ENCODE data around the gene TAGAP. TPM values are rescaled to one million over a fixed set of nuclear protein-coding genes. Genes with fewer than 3 reads are reported as not detected.

Gene TAGAP
- total and polyA plus RNA-seq, 2 of the 8 experiments (the other 6 are each of a cell fraction or from before 2014, with no cell fraction given), result not detected

GRCh38 chr6:159014406-159014805, 30.4 kb downstream of the TAGAP start:
- ChIA-PET POLR2A (ENCODE audit: partially characterized antibody) (interaction anchor here (1.3 kb wide), 1 partner anchor 15 kb away, joined by 5 read pairs; the partner anchor contains the start of gene RSPH3), CTCF (ENCODE audit: partially characterized antibody) (interaction anchor here (1.3 to 3.8 kb wide), 5 partner anchors 14 to 120 kb away, joined by 4 to 15 read pairs (median 4); partner anchors contain the start of gene RSPH3)
- no peak overlapping the region for H3K27ac ChIP-seq (ENCODE audit: low read depth, low read length)
- no peaks in the 10 kb centered on the region for H4K20me1 ChIP-seq (replicated peaks in 1 of 2; ENCODE audit: control insufficient read depth in 1 of 2, insufficient read depth in 2 of 2, low read length in 2 of 2)
- H3K27me3 ChIP-seq (replicated peaks in 1 of 4; ENCODE audit: control insufficient read depth in 3 of 4, extremely low read depth in 1 of 4, insufficient read depth in 3 of 4, low read length in 3 of 4), result peaks cover 0 to 1% (median 0%) of the 10 kb centered on the region in 4 experiments; a peak in 1 of 7 replicates
- H3K4me2 ChIP-seq (ENCODE audit: insufficient read depth in 1 of 2, low read depth in 2 of 2, low read length in 2 of 2), result no peak overlapping the region
- no peak overlapping the region for H4K91ac ChIP-seq (replicated peaks; ENCODE audit: insufficient read length, low read length)
- H3K9me3 ChIP-seq (ENCODE audit: insufficient read depth in 2 of 2, low read depth in 1 of 2, low read length in 1 of 2), result peaks cover 0 to 4% of the 10 kb centered on the region in 2 experiments; a peak in 1 of 4 replicates
- no peak overlapping the region for H2BK20ac ChIP-seq (ENCODE audit: low read length)
- no peaks in the 10 kb centered on the region for H3K79me1 ChIP-seq (ENCODE audit: low read depth, low read length)
- no peak overlapping the region for H4K5ac ChIP-seq (ENCODE audit: insufficient read length, low read depth, low read length)
- no peak overlapping the region for H3K18ac ChIP-seq (ENCODE audit: extremely low read depth, low read length)
- no peak overlapping the region for H3K23ac ChIP-seq (ENCODE audit: insufficient read length)
- no peak overlapping the region for H2AFZ ChIP-seq (ENCODE audit: low read length)
- no peak overlapping the region for H2BK5ac ChIP-seq (ENCODE audit: low read depth, low read length)
- H4K8ac ChIP-seq (ENCODE audit: extremely low read depth, insufficient read depth, low read length), result no peak overlapping the region
- H3K79me2 ChIP-seq (ENCODE audit: control insufficient read depth in 1 of 2, insufficient read depth in 2 of 2, low read length in 2 of 2), result no peaks in the 10 kb centered on the region
- no peak overlapping the region for H3K56ac ChIP-seq (replicated peaks; ENCODE audit: insufficient read length, low read depth, low read length)
- no peaks in the 10 kb centered on the region for H3K4me1 ChIP-seq (replicated peaks in 1 of 4; ENCODE audit: control insufficient read depth in 3 of 4, insufficient read depth in 4 of 4, low read length in 3 of 4)
- no peaks in the 10 kb centered on the region; the same call in 1 of the 2 replicates for H3K23me2 ChIP-seq (ENCODE audit: low read depth, low read length)
- H3K14ac ChIP-seq (ENCODE audit: insufficient read length), result no peak overlapping the region
- no peak overlapping the region for H3K4ac ChIP-seq (replicated peaks; ENCODE audit: insufficient read length, low read depth, low read length)
- no peak overlapping the region for H2BK12ac ChIP-seq (ENCODE audit: low read depth, low read length)
- H3K9ac ChIP-seq (replicated peaks in 1 of 4; ENCODE audit: extremely low read depth in 1 of 4, low read depth in 3 of 4, low read length in 3 of 4), result no peak overlapping the region
- no peak overlapping the region for H2BK120ac ChIP-seq (replicated peaks; ENCODE audit: low read depth, low read length)
- H2BK15ac ChIP-seq (ENCODE audit: low read length), result no peak overlapping the region
- FAIRE-seq (no peak), DNase-seq (ENCODE audit: low read depth in 1 of 2, low spot score in 2 of 2) (no peak)
- no peak overlapping the region for H3K4me3 ChIP-seq (ENCODE audit: extremely low read depth in 1 of 4, insufficient read depth in 2 of 4, low read depth in 3 of 4, low read length in 4 of 4)
- no peaks in the 10 kb centered on the region for H3K36me3 ChIP-seq (ENCODE audit: control insufficient read depth in 2 of 4, insufficient read depth in 4 of 4, low read length in 3 of 4)
- no peak overlapping the region for H2AK5ac ChIP-seq (ENCODE audit: low read depth, low read length)
- TF ChIP-seq NRF1 (IDR thresholded peaks at IDR 0.05; ENCODE audit: low read depth, low read length) (no peak), SIX5 (IDR thresholded peaks at IDR 0.05; ENCODE audit: low read depth, low read length) (no peak), CBX8 (IDR thresholded peaks at IDR 0.05; ENCODE audit: borderline replicate concordance, low read depth, low read length) (no peak), BACH1 (IDR thresholded peaks at IDR 0.05; ENCODE audit: low read length) (no peak), PHF8 (conservative IDR thresholded peaks at IDR 0.05; ENCODE audit: low read depth, low read length) (no peak), YY1 (IDR thresholded peaks at IDR 0.05; ENCODE audit: low read depth, low read length) (no peak), CTBP2 (IDR thresholded peaks at IDR 0.05; ENCODE audit: borderline replicate concordance, insufficient read depth, insufficient read length, low read length) (no peak), TBP (IDR thresholded peaks at IDR 0.05; ENCODE audit: low read depth, low read length) (no peak), SP2 (IDR thresholded peaks at IDR 0.05; ENCODE audit: low read length) (no peak), TCF12 (IDR thresholded peaks at IDR 0.05; ENCODE audit: low read depth, low read length) (no peak), POU5F1 (IDR thresholded peaks at IDR 0.05; ENCODE audit: low read depth, low read length) (no peak), CREB1 (IDR thresholded peaks at IDR 0.05) (no peak), EP300 (IDR thresholded peaks at IDR 0.05; ENCODE audit: borderline replicate concordance in 1 of 2, low read depth in 2 of 2, low read length in 2 of 2) (no peak), HDAC2 (IDR thresholded peaks at IDR 0.05; ENCODE audit: borderline replicate concordance in 1 of 2, low read depth in 2 of 2, low read length in 2 of 2) (no peak), GABPA (IDR thresholded peaks at IDR 0.05; ENCODE audit: borderline replicate concordance, insufficient read depth, low read length) (no peak), KDM4A (IDR thresholded peaks at IDR 0.05; ENCODE audit: low read depth, low read length, severe bottlenecking) (no peak)
